Daoy (cell line): ENCODE results near the gene HESX1. TPM values are rescaled to one million over a fixed set of nuclear protein-coding genes. Genes with fewer than 3 reads are reported as not detected.

Experiments used
- total RNA-seq: library from RNA; depleted of rRNA; stranded (reverse); fragments of >200 nt; shearing (Covaris generic); gene quantifications from 2 replicates; pipeline ENCODE4 v1.2.3, GENCODE V29; 2014; rRNA removed

The HESX1 gene
- total RNA-seq, 1 experiment from 2014 or later, result 0.11 TPM

Other genes starting within 250 kb of the HESX1 start
- gene SPATA12, start 139.3 kb downstream of the HESX1 start, total RNA-seq, result 0.34 TPM in 1 of 2 replicates, not detected in the other
- gene IL17RD, start 34.6 kb downstream of the HESX1 start, total RNA-seq, result 0.46 and 0.71 TPM in 2 replicates
- 23.3 and 30.7 TPM in 2 replicates for gene APPL1, start 27.8 kb upstream of the HESX1 start, total RNA-seq
- gene ASB14, start 92.7 kb upstream of the HESX1 start, total RNA-seq, result not detected in 2 replicates